WTC11 (cell line): Measurements from ENCODE around the gene PRR33. TPM values are rescaled to one million over a fixed set of nuclear protein-coding genes. Genes with fewer than 3 reads are reported as not detected.

ENCODE experiments used
- ATAC-seq: fragments of 200-7000 bp; cut with Tn5 transposase; 2 replicates; pipeline ENCODE4 v1.10.0; 2021; ENCODE audit warnings: mild to moderate bottlenecking, moderate library complexity
- CTCF ChIA-PET: fragments of 300-600 bp; sonication (Branson Sonifier 250); formaldehyde crosslinking; loops from one replicate; lab custom pipeline; 2021; ENCODE audit warnings: antibody characterized with exemption; lab: Charles Lee
- POLR2A ChIA-PET: fragments of 350-600 bp; sonication (Branson Sonifier 250); formaldehyde crosslinking; loops from one replicate; lab custom pipeline; 2021; ENCODE audit warnings: antibody characterized with exemption; lab: Charles Lee
- DNase-seq: peaks from one replicate; pipeline ENCODE4 v3.0.0; 2021; ENCODE audit warnings: low spot score
- H3K27ac Mint-ChIP-seq: 2 replicates; pipeline ENCODE4 v1.8.0; 2021; ENCODE audit warnings: mixed read lengths
- H3K27me3 Mint-ChIP-seq: 2 replicates; pipeline ENCODE4 v1.8.0; 2021; ENCODE audit warnings: low read depth, mild to moderate bottlenecking, moderate library complexity, mixed read lengths
- H3K36me3 Mint-ChIP-seq: 2 replicates; pipeline ENCODE4 v1.8.0; 2021; ENCODE audit warnings: mixed read lengths
- H3K4me1 Mint-ChIP-seq: 2 replicates; pipeline ENCODE4 v1.8.0; 2022; ENCODE audit warnings: mixed read lengths
- H3K4me3 Mint-ChIP-seq: 2 replicates; pipeline ENCODE4 v1.8.0; 2021; ENCODE audit warnings: mild to moderate bottlenecking, moderate library complexity, mixed read lengths
- H3K9me3 Mint-ChIP-seq: 2 replicates; pipeline ENCODE4 v1.8.0; 2021; ENCODE audit warnings: mixed read lengths
- ATF1 ChIP-seq: sonication (generic); formaldehyde crosslinking; IDR thresholded peaks from 2 replicates; pipeline ENCODE4 v1.8.1; 2023; ENCODE audit warnings: mild to moderate bottlenecking, moderate library complexity, missing genetic modification reagents
- CREB1 ChIP-seq: sonication (generic); formaldehyde crosslinking; IDR thresholded peaks from 2 replicates; pipeline ENCODE4 v1.8.0; 2023; ENCODE audit warnings: mild to moderate bottlenecking, missing genetic modification reagents
- CREM ChIP-seq: sonication (generic); formaldehyde crosslinking; IDR thresholded peaks from 2 replicates; pipeline ENCODE4 v1.8.1; 2022; ENCODE audit warnings: mild to moderate bottlenecking, missing genetic modification reagents, moderate library complexity
- JAZF1 ChIP-seq: fragments of 250-450 bp; sonication (Bioruptor Pico); IDR thresholded peaks from 2 replicates; pipeline ENCODE4 v1.9.0; 2021; ENCODE audit warnings: moderate library complexity, mild to moderate bottlenecking, inconsistent platforms
- JUN ChIP-seq: sonication (generic); formaldehyde crosslinking; IDR thresholded peaks from 2 replicates; pipeline ENCODE4 v1.8.0; 2023; ENCODE audit warnings: mild to moderate bottlenecking, missing genetic modification reagents
- MYBL2 ChIP-seq: sonication (generic); formaldehyde crosslinking; IDR thresholded peaks from 2 replicates; pipeline ENCODE4 v1.8.1; 2023; ENCODE audit warnings: mild to moderate bottlenecking, moderate library complexity, missing genetic modification reagents
- NFE2L1 ChIP-seq: sonication (generic); formaldehyde crosslinking; IDR thresholded peaks from 2 replicates; pipeline ENCODE4 v1.8.1; 2023; ENCODE audit warnings: missing genetic modification reagents
- ZBTB21 ChIP-seq: sonication (generic); formaldehyde crosslinking; IDR thresholded peaks from 2 replicates; pipeline ENCODE4 v1.8.1; 2023; ENCODE audit warnings: mild to moderate bottlenecking, missing genetic modification reagents, borderline replicate concordance
- ZNF317 ChIP-seq: sonication (generic); formaldehyde crosslinking; IDR thresholded peaks from 2 replicates; pipeline ENCODE4 v1.8.1; 2023; ENCODE audit warnings: low read depth, mild to moderate bottlenecking, moderate library complexity, missing genetic modification reagents, borderline replicate concordance
- total RNA-seq: library from RNA; stranded (reverse); gene quantifications from 3 replicates; pipeline ENCODE4 v1.2.3, GENCODE V29; 2021
- TF ChIP-seq, protein P1 (sequence below): sonication (generic); formaldehyde crosslinking; IDR thresholded peaks from 2 replicates; pipeline ENCODE4 v1.8.1; 2023; ENCODE audit warnings: mild to moderate bottlenecking, missing genetic modification reagents
- TF ChIP-seq, protein P2 (sequence below): sonication (generic); formaldehyde crosslinking; IDR thresholded peaks from 2 replicates; pipeline ENCODE4 v1.8.0; 2022; ENCODE audit warnings: mild to moderate bottlenecking, missing genetic modification reagents
- TF ChIP-seq, protein P3 (sequence below): sonication (generic); formaldehyde crosslinking; IDR thresholded peaks from 2 replicates; pipeline ENCODE4 v1.8.1; 2023; ENCODE audit warnings: mild to moderate bottlenecking, missing genetic modification reagents, moderate library complexity
- TF ChIP-seq, protein P4 (sequence below): fragments of 250-450 bp; sonication (Bioruptor Pico); IDR thresholded peaks from 2 replicates; pipeline ENCODE4 v2.1.2; 2022; ENCODE audit warnings: mild to moderate bottlenecking, moderate library complexity
- TF ChIP-seq, protein P5 (sequence below): sonication (generic); formaldehyde crosslinking; IDR thresholded peaks from 2 replicates; pipeline ENCODE4 v1.8.1; 2023; ENCODE audit warnings: mild to moderate bottlenecking, missing genetic modification reagents, borderline replicate concordance
- TF ChIP-seq, protein P6 (sequence below): sonication (generic); formaldehyde crosslinking; IDR thresholded peaks from 2 replicates; pipeline ENCODE4 v1.8.1; 2023; ENCODE audit warnings: mild to moderate bottlenecking, missing genetic modification reagents, moderate library complexity
- TF ChIP-seq, protein P7 (sequence below): sonication (generic); formaldehyde crosslinking; IDR thresholded peaks from 2 replicates; pipeline ENCODE4 v1.8.1; 2022; ENCODE audit warnings: mild to moderate bottlenecking, missing genetic modification reagents, moderate library complexity, borderline replicate concordance

PRR33 gene
- total RNA-seq, 1 experiment from 2014 or later, result not detected

DNA sequence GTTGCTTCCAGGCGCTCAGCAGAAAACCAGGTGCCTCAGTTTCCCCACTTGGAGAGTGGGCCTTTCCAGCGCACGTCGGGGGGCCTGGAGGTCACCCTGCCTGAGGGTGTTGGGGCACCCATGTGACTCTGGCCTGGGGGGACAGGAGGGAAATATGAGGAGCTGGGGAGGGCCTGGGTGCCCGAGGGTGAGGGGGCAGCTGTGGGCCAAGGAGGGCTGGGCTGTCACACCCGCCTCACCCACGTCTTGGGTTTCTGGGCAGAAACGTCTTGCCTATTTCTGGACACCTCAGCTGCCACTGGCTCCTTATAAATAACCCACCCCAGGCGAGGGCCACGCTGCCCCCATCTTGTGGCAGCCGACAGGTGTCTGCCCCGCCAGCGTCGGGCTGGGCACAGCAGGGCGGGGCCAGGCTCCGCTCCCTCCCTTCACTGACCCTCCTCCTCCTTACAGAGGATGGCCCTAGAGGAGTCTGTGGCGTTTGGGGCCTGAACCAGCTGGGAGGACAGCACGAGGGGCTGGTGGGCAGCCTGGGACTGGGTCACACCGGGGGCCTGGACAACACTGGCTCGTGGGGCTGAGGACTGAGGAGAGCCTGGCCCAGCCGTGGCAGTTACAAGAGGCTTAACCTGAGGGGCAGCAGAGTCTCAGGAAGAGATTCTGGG, 29.3 kb upstream of the PRR33 start (continued):
- TF ChIP-seq ZNF317 (CRISPR knock-in tag) (no peak), ZBTB21 (CRISPR knock-in tag) (no peak), ATF1 (CRISPR knock-in tag) (no peak)
- TF ChIP-seq, protein P1, sequence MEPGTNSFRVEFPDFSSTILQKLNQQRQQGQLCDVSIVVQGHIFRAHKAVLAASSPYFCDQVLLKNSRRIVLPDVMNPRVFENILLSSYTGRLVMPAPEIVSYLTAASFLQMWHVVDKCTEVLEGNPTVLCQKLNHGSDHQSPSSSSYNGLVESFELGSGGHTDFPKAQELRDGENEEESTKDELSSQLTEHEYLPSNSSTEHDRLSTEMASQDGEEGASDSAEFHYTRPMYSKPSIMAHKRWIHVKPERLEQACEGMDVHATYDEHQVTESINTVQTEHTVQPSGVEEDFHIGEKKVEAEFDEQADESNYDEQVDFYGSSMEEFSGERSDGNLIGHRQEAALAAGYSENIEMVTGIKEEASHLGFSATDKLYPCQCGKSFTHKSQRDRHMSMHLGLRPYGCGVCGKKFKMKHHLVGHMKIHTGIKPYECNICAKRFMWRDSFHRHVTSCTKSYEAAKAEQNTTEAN, result no peak

DNA sequence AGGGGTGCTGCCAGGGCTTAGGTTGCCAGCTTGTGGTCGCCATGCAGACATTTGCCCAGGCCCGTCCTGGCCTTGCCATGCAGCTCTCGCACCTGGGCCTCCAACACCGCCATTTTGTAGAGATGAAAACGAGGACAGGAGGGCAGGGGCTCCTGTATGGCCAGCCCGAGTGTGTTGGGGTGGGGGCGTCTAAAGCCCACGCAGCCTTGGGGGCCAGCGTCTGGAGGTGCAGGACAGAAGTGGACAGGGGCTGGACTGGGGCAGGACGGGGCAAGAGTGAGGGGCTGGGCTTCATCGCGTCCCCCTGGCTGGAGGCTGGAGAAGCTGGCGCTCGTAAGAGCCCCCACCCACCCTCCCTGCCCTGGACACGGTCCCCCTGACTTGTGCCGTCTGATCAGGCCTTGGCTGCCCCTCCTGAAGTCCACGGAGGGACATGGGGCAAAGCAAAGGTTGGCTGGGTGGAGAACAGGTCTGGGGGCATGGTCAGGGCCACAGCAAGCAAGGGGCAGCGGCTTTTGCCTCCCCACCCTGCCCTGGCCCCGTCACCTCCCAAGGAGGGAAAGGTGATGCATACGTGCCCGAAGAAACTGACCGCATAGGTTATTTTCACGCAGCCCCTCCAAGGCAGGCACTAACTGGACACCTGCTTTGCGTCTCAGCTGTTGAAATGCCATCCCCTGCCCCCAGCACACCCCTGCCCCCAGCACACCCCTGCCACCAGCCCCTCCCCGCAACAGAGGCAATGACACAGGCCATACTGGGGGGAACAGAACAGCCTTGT, 28.6 kb upstream of the PRR33 start:
- H3K27ac Mint-ChIP-seq, result no peak overlapping the region
- ChIA-PET CTCF (interaction anchor here (0.7 to 2.6 kb wide), 10 partner anchors 38 to 268 kb away, joined by 3 to 27 read pairs (median 4); no protein-coding TSS in a partner anchor), POLR2A (no interaction called here)
- ATAC-seq (no peak), DNase-seq (no peak)
- no peaks in the 10 kb centered on the region for H3K4me1 Mint-ChIP-seq
- peaks cover under 1% of the 10 kb centered on the region; the same call in 1 of the 2 replicates for H3K9me3 Mint-ChIP-seq
- H3K4me3 Mint-ChIP-seq, result no peak overlapping the region
- TF ChIP-seq, protein P2, sequence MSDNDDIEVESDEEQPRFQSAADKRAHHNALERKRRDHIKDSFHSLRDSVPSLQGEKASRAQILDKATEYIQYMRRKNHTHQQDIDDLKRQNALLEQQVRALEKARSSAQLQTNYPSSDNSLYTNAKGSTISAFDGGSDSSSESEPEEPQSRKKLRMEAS, result no peak
- TF ChIP-seq, protein P3, sequence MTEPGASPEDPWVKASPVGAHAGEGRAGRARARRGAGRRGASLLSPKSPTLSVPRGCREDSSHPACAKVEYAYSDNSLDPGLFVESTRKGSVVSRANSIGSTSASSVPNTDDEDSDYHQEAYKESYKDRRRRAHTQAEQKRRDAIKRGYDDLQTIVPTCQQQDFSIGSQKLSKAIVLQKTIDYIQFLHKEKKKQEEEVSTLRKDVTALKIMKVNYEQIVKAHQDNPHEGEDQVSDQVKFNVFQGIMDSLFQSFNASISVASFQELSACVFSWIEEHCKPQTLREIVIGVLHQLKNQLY (CRISPR knock-in tag), result no peak
- TF ChIP-seq CREM (CRISPR knock-in tag), result no peak
- TF ChIP-seq, protein P4, sequence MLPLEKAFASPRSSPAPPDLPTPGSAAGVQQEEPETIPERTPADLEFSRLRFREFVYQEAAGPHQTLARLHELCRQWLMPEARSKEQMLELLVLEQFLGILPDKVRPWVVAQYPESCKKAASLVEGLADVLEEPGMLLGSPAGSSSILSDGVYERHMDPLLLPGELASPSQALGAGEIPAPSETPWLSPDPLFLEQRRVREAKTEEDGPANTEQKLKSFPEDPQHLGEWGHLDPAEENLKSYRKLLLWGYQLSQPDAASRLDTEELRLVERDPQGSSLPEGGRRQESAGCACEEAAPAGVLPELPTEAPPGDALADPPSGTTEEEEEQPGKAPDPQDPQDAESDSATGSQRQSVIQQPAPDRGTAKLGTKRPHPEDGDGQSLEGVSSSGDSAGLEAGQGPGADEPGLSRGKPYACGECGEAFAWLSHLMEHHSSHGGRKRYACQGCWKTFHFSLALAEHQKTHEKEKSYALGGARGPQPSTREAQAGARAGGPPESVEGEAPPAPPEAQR (CRISPR knock-in tag), result no peak
- TF ChIP-seq MYBL2 (CRISPR knock-in tag), result no peak
- TF ChIP-seq, protein P5, sequence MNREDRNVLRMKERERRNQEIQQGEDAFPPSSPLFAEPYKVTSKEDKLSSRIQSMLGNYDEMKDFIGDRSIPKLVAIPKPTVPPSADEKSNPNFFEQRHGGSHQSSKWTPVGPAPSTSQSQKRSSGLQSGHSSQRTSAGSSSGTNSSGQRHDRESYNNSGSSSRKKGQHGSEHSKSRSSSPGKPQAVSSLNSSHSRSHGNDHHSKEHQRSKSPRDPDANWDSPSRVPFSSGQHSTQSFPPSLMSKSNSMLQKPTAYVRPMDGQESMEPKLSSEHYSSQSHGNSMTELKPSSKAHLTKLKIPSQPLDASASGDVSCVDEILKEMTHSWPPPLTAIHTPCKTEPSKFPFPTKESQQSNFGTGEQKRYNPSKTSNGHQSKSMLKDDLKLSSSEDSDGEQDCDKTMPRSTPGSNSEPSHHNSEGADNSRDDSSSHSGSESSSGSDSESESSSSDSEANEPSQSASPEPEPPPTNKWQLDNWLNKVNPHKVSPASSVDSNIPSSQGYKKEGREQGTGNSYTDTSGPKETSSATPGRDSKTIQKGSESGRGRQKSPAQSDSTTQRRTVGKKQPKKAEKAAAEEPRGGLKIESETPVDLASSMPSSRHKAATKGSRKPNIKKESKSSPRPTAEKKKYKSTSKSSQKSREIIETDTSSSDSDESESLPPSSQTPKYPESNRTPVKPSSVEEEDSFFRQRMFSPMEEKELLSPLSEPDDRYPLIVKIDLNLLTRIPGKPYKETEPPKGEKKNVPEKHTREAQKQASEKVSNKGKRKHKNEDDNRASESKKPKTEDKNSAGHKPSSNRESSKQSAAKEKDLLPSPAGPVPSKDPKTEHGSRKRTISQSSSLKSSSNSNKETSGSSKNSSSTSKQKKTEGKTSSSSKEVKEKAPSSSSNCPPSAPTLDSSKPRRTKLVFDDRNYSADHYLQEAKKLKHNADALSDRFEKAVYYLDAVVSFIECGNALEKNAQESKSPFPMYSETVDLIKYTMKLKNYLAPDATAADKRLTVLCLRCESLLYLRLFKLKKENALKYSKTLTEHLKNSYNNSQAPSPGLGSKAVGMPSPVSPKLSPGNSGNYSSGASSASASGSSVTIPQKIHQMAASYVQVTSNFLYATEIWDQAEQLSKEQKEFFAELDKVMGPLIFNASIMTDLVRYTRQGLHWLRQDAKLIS (CRISPR knock-in tag), result no peak
- TF ChIP-seq, protein P6, sequence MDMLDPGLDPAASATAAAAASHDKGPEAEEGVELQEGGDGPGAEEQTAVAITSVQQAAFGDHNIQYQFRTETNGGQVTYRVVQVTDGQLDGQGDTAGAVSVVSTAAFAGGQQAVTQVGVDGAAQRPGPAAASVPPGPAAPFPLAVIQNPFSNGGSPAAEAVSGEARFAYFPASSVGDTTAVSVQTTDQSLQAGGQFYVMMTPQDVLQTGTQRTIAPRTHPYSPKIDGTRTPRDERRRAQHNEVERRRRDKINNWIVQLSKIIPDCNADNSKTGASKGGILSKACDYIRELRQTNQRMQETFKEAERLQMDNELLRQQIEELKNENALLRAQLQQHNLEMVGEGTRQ (CRISPR knock-in tag), result no peak
- TF ChIP-seq JUN (CRISPR knock-in tag), result no peak
- TF ChIP-seq, protein P7, sequence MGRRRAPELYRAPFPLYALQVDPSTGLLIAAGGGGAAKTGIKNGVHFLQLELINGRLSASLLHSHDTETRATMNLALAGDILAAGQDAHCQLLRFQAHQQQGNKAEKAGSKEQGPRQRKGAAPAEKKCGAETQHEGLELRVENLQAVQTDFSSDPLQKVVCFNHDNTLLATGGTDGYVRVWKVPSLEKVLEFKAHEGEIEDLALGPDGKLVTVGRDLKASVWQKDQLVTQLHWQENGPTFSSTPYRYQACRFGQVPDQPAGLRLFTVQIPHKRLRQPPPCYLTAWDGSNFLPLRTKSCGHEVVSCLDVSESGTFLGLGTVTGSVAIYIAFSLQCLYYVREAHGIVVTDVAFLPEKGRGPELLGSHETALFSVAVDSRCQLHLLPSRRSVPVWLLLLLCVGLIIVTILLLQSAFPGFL (CRISPR knock-in tag), result no peak
- TF ChIP-seq CREB1, result no peak
- TF ChIP-seq NFE2L1 (CRISPR knock-in tag), result no peak
- no peak for TF ChIP-seq JAZF1 (CRISPR knock-in tag)
- H3K27me3 Mint-ChIP-seq, result no peaks in the 10 kb centered on the region; the same call in 1 of the 2 replicates
- H3K36me3 Mint-ChIP-seq, result no peaks in the 10 kb centered on the region
